Memory B cell (primary cell): Measurements from ENCODE around the gene CITED4.

ENCODE experiments used
- ATAC-seq: fragments of 150-1000 bp; cut with Tn5 transposase; 2 replicates; pipeline ENCODE4 v1.10.0; 2021; ENCODE audit warnings: low read depth, mild to moderate bottlenecking, moderate library complexity
- DNase-seq, 2 donors: peaks; one replicate each; pipeline ENCODE4 v3.0.0; 2022; ENCODE audit warnings: low spot score in 2 of 2
- H3K27ac Mint-ChIP-seq: one replicate; pipeline ENCODE4 v1.8.0; 2022; ENCODE audit warnings: mild to moderate bottlenecking, moderate library complexity, mixed read lengths
- H3K27me3 Mint-ChIP-seq: one replicate; pipeline ENCODE4 v1.8.0; 2022; ENCODE audit warnings: mixed read lengths
- H3K36me3 Mint-ChIP-seq: one replicate; pipeline ENCODE4 v1.8.0; 2022; ENCODE audit warnings: mild to moderate bottlenecking, mixed read lengths
- H3K4me1 Mint-ChIP-seq: one replicate; pipeline ENCODE4 v1.8.0; 2022; ENCODE audit warnings: mixed read lengths
- H3K4me3 Mint-ChIP-seq: one replicate; pipeline ENCODE4 v1.8.0; 2022; ENCODE audit warnings: mild to moderate bottlenecking, moderate library complexity, mixed read lengths
- H3K9me3 Mint-ChIP-seq: one replicate; pipeline ENCODE4 v1.8.0; 2022; ENCODE audit warnings: mixed read lengths

Gene CITED4

GRCh38 chr1:40824591-40825434 lies 37.4 kb downstream of the CITED4 start:
- no peak for ATAC-seq
- Mint-ChIP-seq H3K27ac (no peak overlapping the region), H3K27me3 (no peaks in the 10 kb centered on the region), H3K36me3 (no peaks in the 10 kb centered on the region), H3K4me3 (no peak overlapping the region), H3K4me1 (peaks cover 11% of the 10 kb centered on the region), H3K9me3 (no peaks in the 10 kb centered on the region)
- DNase-seq = no peak

- Mint-ChIP-seq H3K36me3 (no peaks in the 10 kb centered on the region), H3K9me3 (no peaks in the 10 kb centered on the region), H3K27me3 (no peaks in the 10 kb centered on the region), H3K27ac (no peak overlapping the region), H3K4me1 (peaks cover 14% of the 10 kb centered on the region), H3K4me3 (no peak overlapping the region)
- ATAC-seq = no peak
- no peak for DNase-seq
Observed at GRCh38 chr1:40823983-40824382, 38.2 kb downstream of the CITED4 start.

- Mint-ChIP-seq H3K36me3 (no peaks in the 10 kb centered on the region), H3K4me3 (no peak overlapping the region), H3K9me3 (no peaks in the 10 kb centered on the region), H3K4me1 (peaks cover 19% of the 10 kb centered on the region), H3K27ac (no peak overlapping the region), H3K27me3 (no peaks in the 10 kb centered on the region)
- ATAC-seq (no peak), DNase-seq (no peak)
Observed at GRCh38 chr1:40823345-40823744, 38.8 kb downstream of the CITED4 start.

GRCh38 chr1:40822890-40823289 lies 39.3 kb downstream of the CITED4 start:
- Mint-ChIP-seq H3K27ac (no peak overlapping the region), H3K4me1 (peaks cover 19% of the 10 kb centered on the region), H3K36me3 (no peaks in the 10 kb centered on the region), H3K9me3 (no peaks in the 10 kb centered on the region), H3K4me3 (no peak overlapping the region), H3K27me3 (no peaks in the 10 kb centered on the region)
- ATAC-seq (no peak), DNase-seq (no peak)

- DNase-seq = no peak
- Mint-ChIP-seq H3K27ac (no peak overlapping the region), H3K9me3 (no peaks in the 10 kb centered on the region), H3K27me3 (no peaks in the 10 kb centered on the region), H3K4me1 (peaks cover 18% of the 10 kb centered on the region), H3K36me3 (no peaks in the 10 kb centered on the region), H3K4me3 (no peak overlapping the region)
- no peak for ATAC-seq
Observed at GRCh38 chr1:40820911-40821693, 41.1 kb downstream of the CITED4 start.

- no peaks in the 10 kb centered on the region for H3K36me3 Mint-ChIP-seq
- DNase-seq (no peak), ATAC-seq (no peak)
- peaks cover 12% of the 10 kb centered on the region for H3K4me1 Mint-ChIP-seq
- no peaks in the 10 kb centered on the region for H3K27me3 Mint-ChIP-seq
- H3K27ac Mint-ChIP-seq = no peak overlapping the region
- no peaks in the 10 kb centered on the region for H3K9me3 Mint-ChIP-seq
- H3K4me3 Mint-ChIP-seq = no peak overlapping the region
Observed at GRCh38 chr1:40820251-40820797, 41.8 kb downstream of the CITED4 start.

- Mint-ChIP-seq H3K27me3 (no peaks in the 10 kb centered on the region), H3K27ac (peak overlapping the region; percentile 56), H3K4me1 (peaks cover 8% of the 10 kb centered on the region), H3K4me3 (peak overlapping the region; percentile 89), H3K9me3 (no peaks in the 10 kb centered on the region), H3K36me3 (no peaks in the 10 kb centered on the region)
- ATAC-seq (no peak), DNase-seq (no peak)
Observed at GRCh38 chr1:40819101-40819500, 43.1 kb downstream of the CITED4 start.

- ATAC-seq = peak; percentile 96
- peak overlapping the region; percentile 56 for H3K27ac Mint-ChIP-seq
Observed at GRCh38 chr1:40818264-40818961, 43.8 kb downstream of the CITED4 start.

GRCh38 chr1:40817791-40818263 lies 44.3 kb downstream of the CITED4 start:
- no peaks in the 10 kb centered on the region for H3K9me3 Mint-ChIP-seq
- H3K4me1 Mint-ChIP-seq = peaks cover 9% of the 10 kb centered on the region
- H3K4me3 Mint-ChIP-seq = peak overlapping the region; percentile 89
- ATAC-seq (peak; percentile 43), DNase-seq (no peak)
- no peak overlapping the region for H3K27ac Mint-ChIP-seq
- H3K27me3 Mint-ChIP-seq = no peaks in the 10 kb centered on the region
- no peaks in the 10 kb centered on the region for H3K36me3 Mint-ChIP-seq

More at GRCh38 chr1:40818264-40818961, 43.8 kb downstream of the CITED4 start:
- no peaks in the 10 kb centered on the region for H3K9me3 Mint-ChIP-seq
- H3K4me3 Mint-ChIP-seq = peak overlapping the region; percentile 89
- peak; percentile 70 to 85 for DNase-seq
- H3K27me3 Mint-ChIP-seq = no peaks in the 10 kb centered on the region
- no peaks in the 10 kb centered on the region for H3K36me3 Mint-ChIP-seq
- H3K4me1 Mint-ChIP-seq = peaks cover 8% of the 10 kb centered on the region

- no peaks in the 10 kb centered on the region for H3K36me3 Mint-ChIP-seq
- H3K4me3 Mint-ChIP-seq = no peak overlapping the region
- no peak for ATAC-seq
- H3K9me3 Mint-ChIP-seq = no peaks in the 10 kb centered on the region
- DNase-seq = no peak
- peaks cover 11% of the 10 kb centered on the region for H3K4me1 Mint-ChIP-seq
- peak overlapping the region; percentile 51 for H3K27ac Mint-ChIP-seq
- no peaks in the 10 kb centered on the region for H3K27me3 Mint-ChIP-seq
Observed at GRCh38 chr1:40815420-40815819, 46.7 kb downstream of the CITED4 start.
